Ishikawa (cell line): ENCODE data around the gene TGM1.

ENCODE experiments used
- CEBPB ChIP-seq: IDR thresholded peaks from 2 replicates; pipeline ENCODE4 v1.6.1; 2012
- CREB1 ChIP-seq: IDR thresholded peaks from 2 replicates; pipeline ENCODE4 v1.6.1; 2012; ENCODE audit warnings: low read depth
- EP300 ChIP-seq: IDR thresholded peaks from 2 replicates; pipeline ENCODE4 v1.6.1; 2012; ENCODE audit warnings: borderline replicate concordance
- FOXM1 ChIP-seq: IDR thresholded peaks from 2 replicates; pipeline ENCODE4 v1.6.1; 2012; ENCODE audit warnings: low read depth, borderline replicate concordance
- RAD21 ChIP-seq: IDR thresholded peaks from 2 replicates; pipeline ENCODE4 v1.6.1; 2012; ENCODE audit warnings: low read depth
- TAF1 ChIP-seq: IDR thresholded peaks from 2 replicates; pipeline ENCODE4 v1.6.1; 2012; ENCODE audit warnings: low read depth, mild to moderate bottlenecking
- TCF12 ChIP-seq: IDR thresholded peaks from 2 replicates; pipeline ENCODE4 v1.6.1; 2012; ENCODE audit warnings: low read depth
- TEAD4 ChIP-seq: IDR thresholded peaks from 2 replicates; pipeline ENCODE4 v1.6.1; 2012
- YY1 ChIP-seq: IDR thresholded peaks from 2 replicates; pipeline ENCODE4 v1.6.1; 2012; ENCODE audit warnings: low read depth
- ZBTB7A ChIP-seq: IDR thresholded peaks from 2 replicates; pipeline ENCODE4 v1.6.1; 2012; ENCODE audit warnings: low read depth
- TF ChIP-seq, protein P1 (sequence below): IDR thresholded peaks from 2 replicates; pipeline ENCODE4 v1.6.1; 2012
- TF ChIP-seq, protein P2 (sequence below): IDR thresholded peaks from 2 replicates; pipeline ENCODE4 v1.6.1; 2012; ENCODE audit warnings: low read depth, mild to moderate bottlenecking
- TF ChIP-seq, protein P3 (sequence below): IDR thresholded peaks from 2 replicates; pipeline ENCODE4 v1.6.1; 2012

DNA sequence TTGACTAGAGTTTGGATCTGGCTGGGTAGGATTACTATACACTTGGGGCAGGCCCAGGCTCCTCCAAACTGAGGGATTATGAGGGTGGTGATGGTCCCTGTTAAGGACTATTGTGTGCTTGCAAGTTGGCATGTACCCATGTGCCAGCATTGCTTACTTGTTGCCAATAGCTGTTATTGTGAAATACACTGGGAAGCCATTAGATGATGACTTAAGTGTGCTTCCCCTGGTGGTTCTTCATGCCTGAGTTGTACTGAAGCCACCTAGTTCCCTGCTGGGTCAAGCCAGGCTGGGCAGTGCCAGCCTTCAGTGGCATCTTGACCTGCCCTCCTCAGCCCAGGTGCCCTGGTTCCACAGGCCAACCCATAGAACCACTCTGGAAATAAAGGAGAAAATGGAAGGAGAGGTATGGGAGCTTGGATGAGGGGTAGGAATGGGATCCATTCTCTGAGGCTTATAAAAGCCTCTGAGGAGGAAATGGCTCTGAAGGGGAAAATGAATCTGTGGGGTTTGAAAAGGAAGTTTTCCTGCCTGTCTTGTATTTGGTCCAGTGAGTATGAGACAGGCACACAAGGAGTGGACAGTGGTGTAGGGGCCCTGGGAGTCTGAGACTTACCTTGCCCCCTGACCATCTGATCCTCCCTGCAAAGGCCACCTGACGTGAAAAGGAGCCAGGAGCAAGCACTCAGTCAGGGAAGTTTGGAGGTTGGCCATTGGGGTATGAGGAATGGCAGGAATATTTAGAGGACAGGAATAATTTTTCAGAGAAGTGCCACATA, 49.0 kb upstream of the TGM1 start:
- no peak for TF ChIP-seq CEBPB
- TF ChIP-seq CREB1: no peak
- no peak for TF ChIP-seq FOXM1
- TF ChIP-seq, protein P1, sequence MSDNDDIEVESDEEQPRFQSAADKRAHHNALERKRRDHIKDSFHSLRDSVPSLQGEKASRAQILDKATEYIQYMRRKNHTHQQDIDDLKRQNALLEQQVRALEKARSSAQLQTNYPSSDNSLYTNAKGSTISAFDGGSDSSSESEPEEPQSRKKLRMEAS: no peak
- TF ChIP-seq TAF1: no peak
- no peak for TF ChIP-seq TCF12
- no peak for TF ChIP-seq TEAD4
- TF ChIP-seq, protein P2, sequence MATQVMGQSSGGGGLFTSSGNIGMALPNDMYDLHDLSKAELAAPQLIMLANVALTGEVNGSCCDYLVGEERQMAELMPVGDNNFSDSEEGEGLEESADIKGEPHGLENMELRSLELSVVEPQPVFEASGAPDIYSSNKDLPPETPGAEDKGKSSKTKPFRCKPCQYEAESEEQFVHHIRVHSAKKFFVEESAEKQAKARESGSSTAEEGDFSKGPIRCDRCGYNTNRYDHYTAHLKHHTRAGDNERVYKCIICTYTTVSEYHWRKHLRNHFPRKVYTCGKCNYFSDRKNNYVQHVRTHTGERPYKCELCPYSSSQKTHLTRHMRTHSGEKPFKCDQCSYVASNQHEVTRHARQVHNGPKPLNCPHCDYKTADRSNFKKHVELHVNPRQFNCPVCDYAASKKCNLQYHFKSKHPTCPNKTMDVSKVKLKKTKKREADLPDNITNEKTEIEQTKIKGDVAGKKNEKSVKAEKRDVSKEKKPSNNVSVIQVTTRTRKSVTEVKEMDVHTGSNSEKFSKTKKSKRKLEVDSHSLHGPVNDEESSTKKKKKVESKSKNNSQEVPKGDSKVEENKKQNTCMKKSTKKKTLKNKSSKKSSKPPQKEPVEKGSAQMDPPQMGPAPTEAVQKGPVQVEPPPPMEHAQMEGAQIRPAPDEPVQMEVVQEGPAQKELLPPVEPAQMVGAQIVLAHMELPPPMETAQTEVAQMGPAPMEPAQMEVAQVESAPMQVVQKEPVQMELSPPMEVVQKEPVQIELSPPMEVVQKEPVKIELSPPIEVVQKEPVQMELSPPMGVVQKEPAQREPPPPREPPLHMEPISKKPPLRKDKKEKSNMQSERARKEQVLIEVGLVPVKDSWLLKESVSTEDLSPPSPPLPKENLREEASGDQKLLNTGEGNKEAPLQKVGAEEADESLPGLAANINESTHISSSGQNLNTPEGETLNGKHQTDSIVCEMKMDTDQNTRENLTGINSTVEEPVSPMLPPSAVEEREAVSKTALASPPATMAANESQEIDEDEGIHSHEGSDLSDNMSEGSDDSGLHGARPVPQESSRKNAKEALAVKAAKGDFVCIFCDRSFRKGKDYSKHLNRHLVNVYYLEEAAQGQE: no peak
- no peak for TF ChIP-seq YY1
- TF ChIP-seq EP300: no peak
- no peak for TF ChIP-seq RAD21
- TF ChIP-seq, protein P3, sequence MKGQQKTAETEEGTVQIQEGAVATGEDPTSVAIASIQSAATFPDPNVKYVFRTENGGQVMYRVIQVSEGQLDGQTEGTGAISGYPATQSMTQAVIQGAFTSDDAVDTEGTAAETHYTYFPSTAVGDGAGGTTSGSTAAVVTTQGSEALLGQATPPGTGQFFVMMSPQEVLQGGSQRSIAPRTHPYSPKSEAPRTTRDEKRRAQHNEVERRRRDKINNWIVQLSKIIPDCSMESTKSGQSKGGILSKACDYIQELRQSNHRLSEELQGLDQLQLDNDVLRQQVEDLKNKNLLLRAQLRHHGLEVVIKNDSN: no peak
- no peak for TF ChIP-seq ZBTB7A
